Measurements from ENCODE around the gene FOXR1. TPM values are rescaled to one million over a fixed set of nuclear protein-coding genes. Genes with fewer than 3 reads are reported as not detected.
A peak's percentile ranks its signal among the peaks of the same experiment; 100 is the strongest.

Gene FOXR1
- total RNA-seq, 2 experiments from 2014 or later: not detected

DNA sequence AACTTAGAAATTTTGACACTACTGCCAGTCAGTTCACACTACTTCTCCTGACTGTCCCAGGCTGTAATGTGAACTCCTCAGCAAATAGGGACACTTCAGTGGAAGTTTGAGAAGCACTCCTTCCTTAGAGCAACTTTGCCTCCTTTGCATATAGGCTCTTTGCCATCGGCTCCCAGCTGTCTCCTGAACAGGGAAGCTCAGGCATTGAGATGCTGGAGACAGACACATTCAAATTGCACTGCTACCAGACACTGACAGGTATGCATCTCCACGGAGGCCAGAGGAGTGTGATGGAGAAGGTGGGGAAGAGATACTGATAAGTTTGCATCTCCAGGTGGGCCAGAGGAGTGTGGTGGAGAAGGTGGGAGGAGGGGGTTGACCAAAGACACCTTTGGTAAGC lies 48.4 kb downstream of the FOXR1 start:
- Mint-ChIP-seq H3K4me1 (ENCODE audit: low read depth) (peaks cover 58% of the 10 kb centered on the region), H3K36me3 (peaks cover 60% of the 10 kb centered on the region), H3K27me3 (no peaks in the 10 kb centered on the region), H3K4me3 (peak overlapping the region; percentile 99), H3K27ac (peak overlapping the region; percentile 99), H3K9me3 (no peaks in the 10 kb centered on the region)
- ChIA-PET CTCF (interaction anchor here (1.1 to 2.0 kb wide), 4 partner anchors 10 to 48 kb away, joined by 3 to 6 read pairs (median 4); partner anchors contain the start of gene VPS11), POLR2A (interaction anchor here (1.0 to 3.2 kb wide), 3 partner anchors 8 to 48 kb away, joined by 3 to 17 read pairs (median 5); partner anchors contain the start of genes SLC37A4 and VPS11)
- DNase-seq: no peak
- intact Hi-C loops (cut with micrococcal nuclease): loop anchor here (5.0 kb wide), 2 partner anchors 93 to 228 kb away; partner anchors contain the start of genes BCL9L and DDX6

DNA sequence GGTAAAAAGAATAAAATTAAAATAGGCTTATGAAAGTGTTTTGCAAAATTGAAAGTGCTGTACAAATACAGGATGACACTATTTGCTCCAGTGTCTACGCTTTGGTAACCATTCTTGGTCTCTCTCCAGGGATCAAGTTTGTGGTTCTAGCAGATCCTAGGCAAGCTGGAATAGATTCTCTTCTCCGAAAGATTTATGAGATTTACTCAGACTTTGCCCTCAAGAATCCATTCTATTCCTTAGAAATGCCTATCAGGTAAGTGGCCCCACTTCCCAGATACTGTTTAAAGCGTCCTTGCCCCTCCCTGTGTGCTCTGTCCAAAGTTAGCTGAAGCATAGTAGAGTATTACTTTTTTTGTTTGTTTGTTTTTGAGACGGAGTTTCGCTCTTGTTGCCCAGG lies 50.1 kb downstream of the FOXR1 start:
- Mint-ChIP-seq H3K27me3 (no peaks in the 10 kb centered on the region), H3K9me3 (no peaks in the 10 kb centered on the region), H3K4me1 (ENCODE audit: low read depth) (peaks cover 44% of the 10 kb centered on the region), H3K27ac (peak overlapping the region; percentile 62), H3K4me3 (no peak overlapping the region), H3K36me3 (peaks cover 45% of the 10 kb centered on the region)
- intact Hi-C loops (cut with micrococcal nuclease): no loop called here
- ChIA-PET CTCF (no interaction called here), POLR2A (no interaction called here)
- DNase-seq: no peak

DNA sequence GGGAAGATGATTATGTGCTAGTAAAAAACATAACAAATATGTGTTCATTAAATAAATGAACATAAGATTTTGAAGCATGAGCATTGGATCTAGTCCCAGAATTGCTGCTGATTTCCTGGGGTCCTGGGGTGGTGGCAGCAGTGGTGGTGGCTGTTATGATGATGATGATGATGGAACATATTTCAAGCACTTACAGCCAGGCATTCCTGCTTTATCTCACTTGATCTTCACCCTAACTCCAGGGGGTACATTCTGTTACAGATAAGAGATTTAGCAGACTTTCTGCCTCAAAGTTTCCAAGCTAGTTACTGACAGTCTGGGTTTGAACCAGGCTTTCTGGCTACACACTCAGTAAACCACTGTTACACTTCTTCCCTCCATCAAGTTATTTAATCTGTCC lies 52.2 kb downstream of the FOXR1 start:
- no peaks in the 10 kb centered on the region for H3K27me3 Mint-ChIP-seq

DNA sequence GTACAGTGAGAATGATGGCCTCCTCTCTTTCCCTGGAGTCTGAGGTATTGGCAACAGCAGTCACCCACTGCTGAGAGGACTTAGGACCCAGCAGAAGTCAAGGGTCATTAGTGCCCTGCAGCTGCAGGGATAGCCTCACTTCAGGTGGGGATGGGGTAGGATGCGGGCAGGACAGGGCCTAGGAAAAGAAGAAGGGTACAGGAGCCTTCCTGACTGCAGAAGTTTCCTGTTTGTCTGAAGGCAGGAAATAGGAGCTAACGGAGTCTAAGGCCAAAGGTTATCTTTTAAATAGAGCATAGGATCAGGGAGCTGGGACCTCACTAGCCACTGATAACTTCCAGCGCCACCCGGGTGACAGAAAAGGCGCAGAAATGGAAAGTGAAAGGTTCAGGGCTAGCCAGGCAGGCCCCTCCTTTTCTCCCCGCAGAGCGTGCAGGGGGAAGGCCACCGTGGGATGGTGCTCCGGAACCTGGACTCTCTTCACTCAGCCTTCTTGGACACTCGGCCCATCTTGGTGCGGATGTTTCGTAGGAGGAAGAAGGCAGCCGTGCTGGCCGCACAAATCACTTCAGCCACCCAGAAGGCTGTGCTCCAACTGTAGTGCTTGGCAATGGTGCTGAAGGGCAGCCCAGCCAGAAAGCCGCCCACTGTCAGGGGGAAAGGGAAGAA lies 53.0 kb downstream of the FOXR1 start:
- no peak for DNase-seq
- Mint-ChIP-seq H3K27ac (peak overlapping the region; percentile 47), H3K4me1 (ENCODE audit: low read depth) (peaks cover 54% of the 10 kb centered on the region), H3K27me3 (no peaks in the 10 kb centered on the region), H3K9me3 (no peaks in the 10 kb centered on the region), H3K4me3 (no peak overlapping the region), H3K36me3 (peaks cover 35% of the 10 kb centered on the region)
- CTCF ChIA-PET: no interaction called here
- intact Hi-C loops (cut with micrococcal nuclease): no loop called here
- POLR2A ChIA-PET: interaction anchor here (1.4 to 3.4 kb wide), 2 partner anchors 10 to 32 kb away, joined by 4 to 13 read pairs; no protein-coding TSS in a partner anchor

More for the DNA sequence above, 52.2 kb downstream of the FOXR1 start:
- no peaks in the 10 kb centered on the region for H3K9me3 Mint-ChIP-seq
- H3K36me3 Mint-ChIP-seq: peaks cover 31% of the 10 kb centered on the region
- no peak for DNase-seq
- no peak overlapping the region for H3K4me3 Mint-ChIP-seq
- intact Hi-C loops (cut with micrococcal nuclease): no loop called here
- ChIA-PET POLR2A (interaction anchor here (3.4 kb wide), 1 partner anchor 9 kb away, joined by 13 read pairs; no protein-coding TSS in a partner anchor), CTCF (interaction anchor here (1.3 kb wide), 2 partner anchors 8 to 27 kb away, joined by 4 to 8 read pairs; no protein-coding TSS in a partner anchor)
- H3K4me1 Mint-ChIP-seq (ENCODE audit: low read depth): peaks cover 46% of the 10 kb centered on the region
- H3K27ac Mint-ChIP-seq: peak overlapping the region; percentile 40

DNA sequence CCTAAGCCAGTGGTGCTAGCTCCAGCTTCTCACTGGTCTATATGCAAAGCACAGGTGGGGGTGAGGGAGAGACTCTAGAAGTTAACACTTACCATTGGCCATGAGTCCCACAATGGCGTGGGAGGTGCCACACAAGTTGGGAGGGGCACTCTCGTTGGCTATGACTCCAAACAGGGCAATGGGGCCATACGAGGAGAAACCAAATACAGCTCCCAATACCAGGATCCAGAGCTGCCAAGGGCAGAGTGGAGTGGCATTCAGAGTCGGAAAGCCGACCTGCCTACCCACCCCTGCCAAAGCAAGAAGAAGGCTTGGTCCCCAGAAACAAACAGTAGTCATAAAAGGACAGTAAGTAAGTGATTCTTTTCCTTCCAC lies 53.5 kb downstream of the FOXR1 start:
- ChIA-PET CTCF (interaction anchor here (1.9 kb wide), 1 partner anchor 30 kb away, joined by 5 read pairs; no protein-coding TSS in a partner anchor), POLR2A (interaction anchor here (0.8 to 3.4 kb wide), 4 partner anchors 10 to 31 kb away, joined by 3 to 13 read pairs (median 4); no protein-coding TSS in a partner anchor)
- H3K27ac Mint-ChIP-seq: peak overlapping the region; percentile 28
- intact Hi-C loops (cut with micrococcal nuclease): no loop called here
- peak; percentile 29 for DNase-seq
- H3K36me3 Mint-ChIP-seq: peaks cover 29% of the 10 kb centered on the region
- H3K9me3 Mint-ChIP-seq: no peaks in the 10 kb centered on the region
- H3K4me3 Mint-ChIP-seq: no peak overlapping the region
- peaks cover 53% of the 10 kb centered on the region for H3K4me1 Mint-ChIP-seq (ENCODE audit: low read depth)
- H3K27me3 Mint-ChIP-seq: no peaks in the 10 kb centered on the region

DNA sequence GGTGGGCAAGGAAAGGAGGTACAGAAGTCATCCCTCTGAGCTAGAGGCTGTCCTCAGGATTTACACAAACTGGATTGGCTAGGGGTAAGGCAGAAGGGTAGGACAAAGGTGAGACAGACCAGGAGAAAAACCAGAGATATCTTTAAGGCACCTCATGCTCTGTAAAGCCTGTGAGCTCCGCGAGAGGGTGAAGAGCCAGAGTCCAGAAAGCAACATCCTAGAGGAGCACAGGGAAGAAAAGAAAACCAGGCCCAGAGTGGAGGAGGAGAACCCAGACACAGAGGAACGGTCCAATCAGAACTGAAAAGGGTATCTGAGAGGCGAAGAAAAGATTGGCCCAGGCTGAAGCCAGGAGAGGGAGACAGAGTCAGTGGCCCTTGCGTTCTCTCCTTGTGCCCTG lies 54.0 kb downstream of the FOXR1 start:
- Mint-ChIP-seq H3K4me1 (ENCODE audit: low read depth) (peaks cover 49% of the 10 kb centered on the region), H3K4me3 (no peak overlapping the region), H3K9me3 (no peaks in the 10 kb centered on the region), H3K27ac (peak overlapping the region; percentile 28), H3K27me3 (no peaks in the 10 kb centered on the region), H3K36me3 (peaks cover 29% of the 10 kb centered on the region)
- ChIA-PET POLR2A (interaction anchor here (0.8 to 3.4 kb wide), 4 partner anchors 11 to 31 kb away, joined by 3 to 13 read pairs (median 4); no protein-coding TSS in a partner anchor), CTCF (interaction anchor here (1.9 kb wide), 1 partner anchor 30 kb away, joined by 5 read pairs; no protein-coding TSS in a partner anchor)
- DNase-seq: no peak
- intact Hi-C loops (cut with micrococcal nuclease): no loop called here

DNA sequence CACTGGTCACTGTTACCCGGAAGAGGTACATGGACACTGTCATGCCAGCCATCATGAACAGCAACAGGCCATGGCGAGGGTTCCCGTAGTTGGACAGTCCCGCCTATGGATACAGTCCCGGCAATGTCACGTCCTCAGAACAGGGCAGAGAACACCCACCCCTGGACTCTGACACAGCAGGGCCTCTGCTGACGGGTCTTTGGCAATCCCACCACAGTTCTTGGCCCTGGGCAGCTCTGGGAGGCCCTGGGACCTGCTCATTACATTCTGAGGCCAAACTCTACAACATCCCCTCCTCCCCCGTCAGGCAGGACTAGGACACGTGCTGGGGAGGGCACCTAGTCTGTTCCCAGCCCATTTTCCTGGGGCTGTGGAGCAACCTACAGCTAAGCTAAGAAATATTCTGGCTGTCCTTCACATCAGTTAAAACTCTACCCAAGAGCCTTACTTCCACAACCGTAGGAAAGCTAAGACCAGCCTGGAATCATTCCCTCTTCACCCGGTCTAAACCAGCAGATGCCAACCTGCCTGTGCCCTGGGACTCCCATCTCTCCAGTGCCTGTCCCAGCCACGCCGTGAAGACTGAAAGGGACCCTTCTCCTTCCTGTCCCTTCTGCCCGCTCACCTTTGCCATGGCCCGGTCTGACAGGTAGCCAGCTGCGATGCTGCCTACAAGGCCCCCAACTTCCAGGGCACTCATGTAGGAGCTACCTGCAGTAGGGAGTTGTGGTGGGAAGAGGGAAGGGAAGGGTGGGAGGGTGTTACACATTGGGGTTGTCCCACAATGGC lies 54.6 kb downstream of the FOXR1 start:
- intact Hi-C loops (cut with micrococcal nuclease): no loop called here
- no peak for DNase-seq
- Mint-ChIP-seq H3K4me1 (ENCODE audit: low read depth) (peaks cover 46% of the 10 kb centered on the region), H3K4me3 (no peak overlapping the region), H3K27ac (no peak overlapping the region), H3K9me3 (no peaks in the 10 kb centered on the region), H3K27me3 (no peaks in the 10 kb centered on the region), H3K36me3 (peaks cover 27% of the 10 kb centered on the region)
- CTCF ChIA-PET: interaction anchor here (1.9 kb wide), 1 partner anchor 29 kb away, joined by 5 read pairs; no protein-coding TSS in a partner anchor
- POLR2A ChIA-PET: interaction anchor here (0.8 to 3.4 kb wide), 4 partner anchors 11 to 30 kb away, joined by 3 to 13 read pairs (median 3); no protein-coding TSS in a partner anchor

DNA sequence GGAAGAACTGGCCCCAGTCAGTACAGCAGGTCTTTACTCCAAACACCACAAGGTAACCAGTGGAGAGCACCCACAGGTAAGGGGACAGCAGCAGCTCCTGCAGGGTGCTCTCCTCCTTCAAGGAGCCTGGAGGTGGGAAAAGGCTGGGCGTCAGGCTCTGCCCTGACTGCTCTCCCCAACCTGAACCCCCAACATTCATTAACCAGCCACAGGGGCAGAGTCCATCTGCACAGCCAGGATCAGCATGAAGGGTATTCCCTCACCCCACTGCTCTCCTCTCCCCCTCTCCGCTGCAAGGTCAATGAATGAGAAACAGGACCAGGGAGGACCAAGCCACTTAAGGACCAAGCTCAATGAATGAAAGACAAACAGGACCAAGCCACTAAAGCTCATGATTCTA lies 55.4 kb downstream of the FOXR1 start:
- H3K9me3 Mint-ChIP-seq: no peaks in the 10 kb centered on the region
- H3K4me1 Mint-ChIP-seq (ENCODE audit: low read depth): peaks cover 39% of the 10 kb centered on the region
- peaks cover 21% of the 10 kb centered on the region for H3K36me3 Mint-ChIP-seq
- no peak for DNase-seq
- intact Hi-C loops (cut with micrococcal nuclease): no loop called here
- ChIA-PET CTCF (interaction anchor here (1.9 kb wide), 1 partner anchor 29 kb away, joined by 5 read pairs; no protein-coding TSS in a partner anchor), POLR2A (interaction anchor here (0.8 kb wide), 1 partner anchor 30 kb away, joined by 3 read pairs; no protein-coding TSS in a partner anchor)
- no peak overlapping the region for H3K27ac Mint-ChIP-seq
- H3K27me3 Mint-ChIP-seq: no peaks in the 10 kb centered on the region
- H3K4me3 Mint-ChIP-seq: no peak overlapping the region

DNA sequence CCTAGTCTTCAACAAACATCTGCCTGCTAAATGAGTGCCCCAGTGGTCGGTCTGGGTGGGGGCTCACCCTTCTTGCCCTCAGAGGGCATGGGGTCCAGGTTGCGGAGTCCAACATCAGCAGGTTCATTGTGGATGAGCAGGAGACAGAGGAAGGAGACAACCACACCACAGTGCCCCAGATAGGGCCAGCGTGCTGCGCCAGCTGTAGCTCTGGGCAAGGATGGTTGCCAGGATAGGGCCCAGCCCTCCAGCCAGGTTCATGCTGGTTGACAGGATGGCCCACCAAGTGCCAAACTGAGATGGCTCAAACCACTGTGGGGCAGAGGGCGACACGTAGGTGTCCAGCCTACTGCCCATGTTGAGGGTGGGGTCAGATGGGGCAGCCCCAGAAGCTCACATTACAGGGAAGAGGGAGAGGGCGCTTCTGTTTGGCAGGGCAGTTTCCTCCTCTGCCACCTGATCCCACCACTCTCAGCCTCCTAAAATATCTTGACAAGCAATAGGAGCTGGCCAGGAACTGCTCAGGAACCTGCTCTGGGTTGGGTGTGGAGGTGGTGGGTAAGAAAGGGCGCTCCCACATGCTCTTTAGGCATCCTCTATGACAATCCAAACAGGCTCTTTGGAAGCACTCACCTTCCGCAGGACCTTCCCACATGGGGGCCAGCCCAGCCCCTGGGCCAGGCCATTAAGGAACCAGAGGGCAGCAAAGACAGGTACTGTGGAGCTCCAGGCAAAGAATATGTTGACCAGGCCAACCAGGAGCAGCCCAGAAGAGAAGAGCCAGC lies 56.2 kb downstream of the FOXR1 start:
- H3K27me3 Mint-ChIP-seq: no peaks in the 10 kb centered on the region
- H3K4me3 Mint-ChIP-seq: no peak overlapping the region
- peaks cover 18% of the 10 kb centered on the region for H3K36me3 Mint-ChIP-seq

DNA sequence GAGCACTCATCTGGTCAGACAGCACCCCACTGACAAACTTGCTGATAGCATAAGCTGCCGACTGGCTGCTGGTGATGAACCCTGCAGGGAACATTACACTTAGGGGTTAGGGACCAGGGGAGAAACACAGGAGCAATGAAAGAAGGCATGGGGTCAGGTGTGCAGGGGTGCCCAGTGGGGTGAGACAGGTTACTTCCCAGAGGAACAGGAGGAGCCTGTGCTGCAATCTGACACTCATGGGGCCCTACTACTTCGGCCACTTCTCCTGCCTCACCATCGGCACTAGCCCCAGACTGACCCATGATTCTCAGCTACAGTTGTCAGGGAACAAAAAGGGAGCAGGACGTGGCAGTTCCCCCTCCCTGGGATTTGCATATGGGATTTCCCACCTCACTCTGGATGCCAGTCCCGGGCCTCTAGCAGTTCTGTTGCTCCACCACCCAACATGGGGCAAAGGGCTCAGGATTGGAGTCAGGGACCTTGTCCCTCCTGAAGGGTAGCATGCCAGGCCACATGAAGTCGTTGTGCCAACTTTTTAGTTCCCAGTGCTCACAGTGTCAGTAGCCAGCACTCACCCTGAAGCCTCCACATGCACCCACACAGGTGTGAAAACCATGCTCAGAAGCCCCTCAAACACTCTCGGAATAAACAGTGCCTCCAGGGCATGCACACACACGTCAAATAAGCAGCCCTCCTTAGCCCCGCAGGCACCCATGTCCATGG lies 56.9 kb downstream of the FOXR1 start:
- DNase-seq: no peak
- CTCF ChIA-PET: interaction anchor here (0.6 kb wide), 1 partner anchor 256 kb away, joined by 3 read pairs; no protein-coding TSS in a partner anchor
- H3K4me3 Mint-ChIP-seq: no peak overlapping the region
- H3K9me3 Mint-ChIP-seq: no peaks in the 10 kb centered on the region
- H3K36me3 Mint-ChIP-seq: peaks cover 13% of the 10 kb centered on the region
- H3K4me1 Mint-ChIP-seq (ENCODE audit: low read depth): peaks cover 34% of the 10 kb centered on the region
- H3K27ac Mint-ChIP-seq: peak overlapping the region; percentile 89
- no peaks in the 10 kb centered on the region for H3K27me3 Mint-ChIP-seq
- POLR2A ChIA-PET: interaction anchor here (1.2 kb wide), 1 partner anchor 9 kb away, joined by 3 read pairs; no protein-coding TSS in a partner anchor
- intact Hi-C loops (cut with micrococcal nuclease): no loop called here

More for the DNA sequence above, 56.2 kb downstream of the FOXR1 start:
- DNase-seq: no peak
- no peak overlapping the region for H3K27ac Mint-ChIP-seq
- intact Hi-C loops (cut with micrococcal nuclease): no loop called here
- no peaks in the 10 kb centered on the region for H3K9me3 Mint-ChIP-seq
- peaks cover 39% of the 10 kb centered on the region for H3K4me1 Mint-ChIP-seq (ENCODE audit: low read depth)
- POLR2A ChIA-PET: interaction anchor here (1.2 kb wide), 1 partner anchor 8 kb away, joined by 3 read pairs; no protein-coding TSS in a partner anchor
- CTCF ChIA-PET: interaction anchor here (0.6 kb wide), 1 partner anchor 257 kb away, joined by 3 read pairs; no protein-coding TSS in a partner anchor

DNA sequence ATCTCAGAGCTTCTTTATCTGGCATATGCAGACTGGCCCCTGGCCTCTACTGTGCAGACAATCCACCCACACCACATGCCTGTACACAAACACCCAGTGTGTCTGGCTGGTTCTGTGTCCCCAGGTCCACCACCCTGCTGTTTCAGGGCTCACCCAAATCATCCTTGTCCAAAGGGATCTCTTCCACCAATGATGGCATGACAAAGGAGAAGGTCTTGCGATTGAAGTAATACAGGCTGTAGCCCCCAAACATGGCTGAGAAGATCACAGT lies 57.4 kb downstream of the FOXR1 start:
- DNase-seq: no peak
- peaks cover 11% of the 10 kb centered on the region for H3K36me3 Mint-ChIP-seq
- peak overlapping the region; percentile 82 for H3K4me3 Mint-ChIP-seq
- CTCF ChIA-PET: no interaction called here
- intact Hi-C loops (cut with micrococcal nuclease): no loop called here
- H3K27ac Mint-ChIP-seq: peak overlapping the region; percentile 89
- peaks cover 29% of the 10 kb centered on the region for H3K4me1 Mint-ChIP-seq (ENCODE audit: low read depth)
- no peaks in the 10 kb centered on the region for H3K9me3 Mint-ChIP-seq
- H3K27me3 Mint-ChIP-seq: no peaks in the 10 kb centered on the region
- POLR2A ChIA-PET: interaction anchor here (1.2 to 3.0 kb wide), 2 partner anchors 10 kb away, joined by 3 to 17 read pairs; partner anchors contain the start of genes RPS25 and TRAPPC4
